Central memory CD8-positive, alpha-beta T cell (primary cell): ENCODE results near the gene CRY2.
"Not testable (repeated sequence)": the region's sequence is repeated elsewhere in the genome, so short reads cannot be mapped to it uniquely, and the experiment has no call there.

Experiments used
- ATAC-seq: fragments of 150-1000 bp; cut with Tn5 transposase; replicated peaks from 2 replicates; pipeline ENCODE4 v1.10.0; 2022; ENCODE audit warnings: mild to moderate bottlenecking, moderate FRiP score, moderate number of reproducible peaks; ENCODE audit not compliant: poor library complexity, severe bottlenecking; ENCODE audit errors: extremely low read depth
- DNase-seq, 2 donors: peaks; one replicate each; pipeline ENCODE4 v3.0.0; 2021; ENCODE audit warnings: low spot score in 2 of 2
- H3K27ac Mint-ChIP-seq: one replicate; pipeline ENCODE4 v1.8.0; 2022; ENCODE audit warnings: low read depth, mild to moderate bottlenecking, moderate library complexity, mixed read lengths
- H3K27me3 Mint-ChIP-seq: one replicate; pipeline ENCODE4 v1.8.0; 2022; ENCODE audit warnings: mixed read lengths
- H3K36me3 Mint-ChIP-seq: one replicate; pipeline ENCODE4 v1.8.0; 2022; ENCODE audit warnings: mild to moderate bottlenecking, moderate library complexity, mixed read lengths; ENCODE audit not compliant: insufficient read depth
- H3K4me1 Mint-ChIP-seq: one replicate; pipeline ENCODE4 v1.8.0; 2022; ENCODE audit warnings: mixed read lengths
- H3K4me3 Mint-ChIP-seq: one replicate; pipeline ENCODE4 v1.8.0; 2022; ENCODE audit warnings: mild to moderate bottlenecking, moderate library complexity, mixed read lengths
- H3K9me3 Mint-ChIP-seq: one replicate; pipeline ENCODE4 v1.8.0; 2022; ENCODE audit warnings: mixed read lengths

Gene CRY2

GRCh38 chr11:45890886-45891550, 43.7 kb downstream of the CRY2 start:
- no peak for ATAC-seq
- peaks cover 14% of the 10 kb centered on the region for H3K27me3 Mint-ChIP-seq

GRCh38 chr11:45892856-45893255, 45.6 kb downstream of the CRY2 start:
- Mint-ChIP-seq H3K27ac (no peak overlapping the region), H3K4me3 (no peak overlapping the region), H3K36me3 (no peaks in the 10 kb centered on the region), H3K9me3 (no peaks in the 10 kb centered on the region), H3K27me3 (peaks cover 19% of the 10 kb centered on the region), H3K4me1 (no peaks in the 10 kb centered on the region)
- ATAC-seq (no peak), DNase-seq (no peak)

More at GRCh38 chr11:45890886-45891550, 43.7 kb downstream of the CRY2 start:
- Mint-ChIP-seq H3K4me3 (no peak overlapping the region), H3K9me3 (no peaks in the 10 kb centered on the region), H3K27ac (no peak overlapping the region), H3K36me3 (peaks cover 2% of the 10 kb centered on the region), H3K4me1 (no peaks in the 10 kb centered on the region)
- no peak for DNase-seq

GRCh38 chr11:45894555-45895247, 47.4 kb downstream of the CRY2 start:
- peaks cover 5% of the 10 kb centered on the region for H3K4me1 Mint-ChIP-seq
- H3K9me3 Mint-ChIP-seq, result no peaks in the 10 kb centered on the region
- DNase-seq (no peak), ATAC-seq (no peak)
- no peak overlapping the region for H3K27ac Mint-ChIP-seq
- peaks cover 32% of the 10 kb centered on the region for H3K27me3 Mint-ChIP-seq
- H3K36me3 Mint-ChIP-seq, result peaks cover under 1% of the 10 kb centered on the region
- H3K4me3 Mint-ChIP-seq, result no peak overlapping the region

GRCh38 chr11:45895553-45896259, 48.4 kb downstream of the CRY2 start:
- H3K9me3 Mint-ChIP-seq, result no peaks in the 10 kb centered on the region
- ATAC-seq (no peak), DNase-seq (no peak)
- peaks cover 4% of the 10 kb centered on the region for H3K36me3 Mint-ChIP-seq
- no peak overlapping the region for H3K4me3 Mint-ChIP-seq
- peaks cover 9% of the 10 kb centered on the region for H3K4me1 Mint-ChIP-seq
- H3K27me3 Mint-ChIP-seq, result peaks cover 36% of the 10 kb centered on the region
- no peak overlapping the region for H3K27ac Mint-ChIP-seq

GRCh38 chr11:45896422-45896984, 49.2 kb downstream of the CRY2 start:
- no peak for ATAC-seq
- DNase-seq, result no peak
- no peaks in the 10 kb centered on the region for H3K9me3 Mint-ChIP-seq
- peaks cover 41% of the 10 kb centered on the region for H3K27me3 Mint-ChIP-seq
- H3K27ac Mint-ChIP-seq, result no peak overlapping the region
- peaks cover 9% of the 10 kb centered on the region for H3K36me3 Mint-ChIP-seq
- no peak overlapping the region for H3K4me3 Mint-ChIP-seq
- H3K4me1 Mint-ChIP-seq, result peaks cover 11% of the 10 kb centered on the region

- H3K4me3 Mint-ChIP-seq, result no peak overlapping the region
- H3K4me1 Mint-ChIP-seq, result peaks cover 11% of the 10 kb centered on the region
- DNase-seq (no peak), ATAC-seq (no peak)
- peaks cover 11% of the 10 kb centered on the region for H3K36me3 Mint-ChIP-seq
- H3K27me3 Mint-ChIP-seq, result peaks cover 41% of the 10 kb centered on the region
- H3K9me3 Mint-ChIP-seq, result no peaks in the 10 kb centered on the region
- no peak overlapping the region for H3K27ac Mint-ChIP-seq
These were observed 50.3 kb downstream of the CRY2 start for GRCh38 chr11:45897556-45897955.

- peaks cover 11% of the 10 kb centered on the region for H3K4me1 Mint-ChIP-seq
- H3K4me3 Mint-ChIP-seq, result peak overlapping the region; percentile 68
- peak overlapping the region; percentile 64 for H3K27ac Mint-ChIP-seq
- ATAC-seq, result no peak
- peaks cover 41% of the 10 kb centered on the region for H3K27me3 Mint-ChIP-seq
- no peaks in the 10 kb centered on the region for H3K9me3 Mint-ChIP-seq
- peaks cover 14% of the 10 kb centered on the region for H3K36me3 Mint-ChIP-seq
- no peak for DNase-seq
These were observed 51.8 kb downstream of the CRY2 start for GRCh38 chr11:45899086-45899447.

- Mint-ChIP-seq H3K9me3 (no peaks in the 10 kb centered on the region), H3K27me3 (peaks cover 36% of the 10 kb centered on the region), H3K36me3 (peaks cover 18% of the 10 kb centered on the region), H3K27ac (peak overlapping the region; percentile 64), H3K4me1 (peaks cover 11% of the 10 kb centered on the region), H3K4me3 (peak overlapping the region; percentile 68)
- DNase-seq (peak in 1 of 2 donors; percentile 65), ATAC-seq (peak; percentile 77)
These were observed 52.3 kb downstream of the CRY2 start for GRCh38 chr11:45899448-45900174.

GRCh38 chr11:45900175-45900800, 53.0 kb downstream of the CRY2 start:
- Mint-ChIP-seq H3K27me3 (peaks cover 29% of the 10 kb centered on the region), H3K4me3 (peak overlapping the region; percentile 68), H3K4me1 (peaks cover 11% of the 10 kb centered on the region), H3K36me3 (peaks cover 20% of the 10 kb centered on the region)
- not testable (repeated sequence) for H3K27ac Mint-ChIP-seq, H3K9me3 Mint-ChIP-seq, ATAC-seq, DNase-seq

- Mint-ChIP-seq H3K4me3 (peak overlapping the region; percentile 47), H3K4me1 (peaks cover 11% of the 10 kb centered on the region), H3K27ac (no peak overlapping the region), H3K27me3 (peaks cover 26% of the 10 kb centered on the region), H3K9me3 (no peaks in the 10 kb centered on the region), H3K36me3 (peaks cover 20% of the 10 kb centered on the region)
- DNase-seq (no peak), ATAC-seq (no peak)
These were observed 53.8 kb downstream of the CRY2 start for GRCh38 chr11:45900916-45901617.

- H3K4me1 Mint-ChIP-seq, result peaks cover 17% of the 10 kb centered on the region
- no peak for DNase-seq
- H3K9me3 Mint-ChIP-seq, result no peaks in the 10 kb centered on the region
- ATAC-seq, result no peak
- H3K36me3 Mint-ChIP-seq, result peaks cover 22% of the 10 kb centered on the region
- H3K27me3 Mint-ChIP-seq, result peaks cover 26% of the 10 kb centered on the region
- peak overlapping the region; percentile 47 for H3K4me3 Mint-ChIP-seq
- no peak overlapping the region for H3K27ac Mint-ChIP-seq
These were observed 54.4 kb downstream of the CRY2 start for GRCh38 chr11:45901626-45902025.
